ENCODE measurements around the gene COX20. TPM values are rescaled to one million over a fixed set of nuclear protein-coding genes. Genes with fewer than 3 reads are reported as not detected.

Gene COX20
- total and polyA plus RNA-seq, 2 of the 4 experiments (the other 2 are of a cell fraction), result 13.3 to 27.0 TPM

DNA sequence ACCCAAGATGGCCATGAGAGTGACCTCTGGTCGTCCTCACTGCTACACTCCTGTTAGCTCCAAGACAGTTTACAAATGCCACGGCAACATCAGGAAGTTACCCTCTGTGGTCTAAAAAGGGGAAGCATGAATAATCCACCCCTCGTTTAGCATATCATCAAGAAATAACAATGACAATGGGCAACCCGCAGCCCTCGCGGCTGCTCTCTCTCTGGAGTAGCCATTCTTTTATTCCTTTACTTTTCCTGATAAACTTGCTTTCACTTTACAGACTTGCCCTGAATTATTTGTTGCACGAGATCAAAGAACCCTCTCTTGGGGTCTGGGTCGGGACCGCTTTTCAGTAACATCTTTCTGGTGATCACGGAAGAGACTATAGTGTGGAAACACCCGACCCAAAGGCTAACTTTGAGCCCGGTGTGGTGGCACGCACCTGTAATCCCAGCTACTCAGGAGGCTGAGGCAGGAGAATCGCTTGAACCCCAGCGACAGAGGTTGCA, 19.8 kb upstream of the COX20 start:
- Histone ChIP-seq H3K9ac (ENCODE audit: low read depth, low read length) (no peak overlapping the region), H3K4me3 (ENCODE audit: insufficient read depth, low read depth, low read length) (no peak overlapping the region), H3K4ac (ENCODE audit: low read depth, low read length) (no peak overlapping the region), H4K20me1 (ENCODE audit: insufficient read depth, low read length) (no peaks in the 10 kb centered on the region), H3K4me1 (ENCODE audit: control insufficient read depth, insufficient read depth, low read length) (no peaks in the 10 kb centered on the region), H3K27ac (ENCODE audit: insufficient read depth, low read length) (no peak overlapping the region), H3K79me1 (ENCODE audit: low read depth in 1 of 2, low read length in 2 of 2) (no peaks in the 10 kb centered on the region), H3K23ac (ENCODE audit: low read depth, low read length) (no peak overlapping the region), H3K9me3 (ENCODE audit: control insufficient read depth, insufficient read depth, low read length) (no peaks in the 10 kb centered on the region), H3K4me2 (ENCODE audit: low read depth, low read length) (peak overlapping the region; percentile 27), H2BK15ac (ENCODE audit: low read depth, low read length) (no peak overlapping the region), H3K18ac (ENCODE audit: low read depth, low read length) (no peak overlapping the region), H2BK20ac (ENCODE audit: low read depth, low read length) (no peak overlapping the region), H3K36me3 (ENCODE audit: control insufficient read depth, insufficient read depth, low read length) (no peaks in the 10 kb centered on the region), H4K8ac (ENCODE audit: low read depth in 2 of 2, low read length in 2 of 2) (no peak overlapping the region), H3K14ac (replicated peaks; ENCODE audit: low read depth, low read length) (no peak overlapping the region), H3K56ac (ENCODE audit: extremely low read depth, insufficient read depth, low read length) (no peak overlapping the region), H2AK9ac (replicated peaks; ENCODE audit: low read depth, low read length, poor library complexity) (no peak overlapping the region), H2BK5ac (ENCODE audit: low read depth, low read length, poor library complexity, severe bottlenecking) (no peak overlapping the region), H2AFZ (replicated peaks; ENCODE audit: low read length, poor library complexity) (peak overlapping the region; percentile 14), H3K9me1 (ENCODE audit: insufficient read depth, low read length) (no peaks in the 10 kb centered on the region), H2AK5ac (ENCODE audit: low read depth, low read length) (no peak overlapping the region), H2BK120ac (ENCODE audit: low read depth, low read length) (no peak overlapping the region), H4K5ac (ENCODE audit: low read depth, low read length) (no peak overlapping the region), H4K91ac (ENCODE audit: insufficient read depth, low read depth, low read length) (no peak overlapping the region), H3K27me3 (ENCODE audit: control insufficient read depth, insufficient read depth, low read length) (no peaks in the 10 kb centered on the region; the same call in 1 of the 2 replicates)
- ATAC-seq (ENCODE audit: low read depth) (no peak), DNase-seq (no peak)
- POLR2A ChIA-PET (ENCODE audit: unreplicated experiment), result no interaction called here
- TF ChIP-seq MXI1 (IDR thresholded peaks at IDR 0.05; ENCODE audit: borderline replicate concordance, low read depth, low read length) (no peak), MAZ (IDR thresholded peaks at IDR 0.05; ENCODE audit: borderline replicate concordance, low read depth, low read length) (no peak), SMC3 (IDR thresholded peaks at IDR 0.05; ENCODE audit: low read depth, low read length) (no peak), CTCF (conservative IDR thresholded peaks at IDR 0.05; ENCODE audit: low read depth, low read length) (no peak), CHD1 (IDR thresholded peaks at IDR 0.05; ENCODE audit: low read depth, low read length) (no peak), BHLHE40 (IDR thresholded peaks at IDR 0.05; ENCODE audit: low read depth, low read length) (no peak), FOS (IDR thresholded peaks at IDR 0.05; ENCODE audit: low read depth, low read length) (no peak), POLR2A (IDR thresholded peaks at IDR 0.05; ENCODE audit: low read depth, low read length) (no peak), NFE2L2 (IDR thresholded peaks at IDR 0.05; ENCODE audit: low read depth, low read length) (no peak), RFX5 (IDR thresholded peaks at IDR 0.05; ENCODE audit: low read depth, low read length) (no peak), RAD21 (IDR thresholded peaks at IDR 0.05; ENCODE audit: low read length) (no peak), CEBPB (IDR thresholded peaks at IDR 0.05; ENCODE audit: low read depth, low read length) (no peak), MAFK (IDR thresholded peaks at IDR 0.05; ENCODE audit: low read depth, low read length) (no peak), RCOR1 (IDR thresholded peaks at IDR 0.05; ENCODE audit: insufficient replicate concordance, low read length) (no peak)
- TF ChIP-seq, protein P1, sequence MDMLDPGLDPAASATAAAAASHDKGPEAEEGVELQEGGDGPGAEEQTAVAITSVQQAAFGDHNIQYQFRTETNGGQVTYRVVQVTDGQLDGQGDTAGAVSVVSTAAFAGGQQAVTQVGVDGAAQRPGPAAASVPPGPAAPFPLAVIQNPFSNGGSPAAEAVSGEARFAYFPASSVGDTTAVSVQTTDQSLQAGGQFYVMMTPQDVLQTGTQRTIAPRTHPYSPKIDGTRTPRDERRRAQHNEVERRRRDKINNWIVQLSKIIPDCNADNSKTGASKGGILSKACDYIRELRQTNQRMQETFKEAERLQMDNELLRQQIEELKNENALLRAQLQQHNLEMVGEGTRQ (IDR thresholded peaks at IDR 0.05; ENCODE audit: low read depth, low read length), result no peak
- TF ChIP-seq, protein P2, sequence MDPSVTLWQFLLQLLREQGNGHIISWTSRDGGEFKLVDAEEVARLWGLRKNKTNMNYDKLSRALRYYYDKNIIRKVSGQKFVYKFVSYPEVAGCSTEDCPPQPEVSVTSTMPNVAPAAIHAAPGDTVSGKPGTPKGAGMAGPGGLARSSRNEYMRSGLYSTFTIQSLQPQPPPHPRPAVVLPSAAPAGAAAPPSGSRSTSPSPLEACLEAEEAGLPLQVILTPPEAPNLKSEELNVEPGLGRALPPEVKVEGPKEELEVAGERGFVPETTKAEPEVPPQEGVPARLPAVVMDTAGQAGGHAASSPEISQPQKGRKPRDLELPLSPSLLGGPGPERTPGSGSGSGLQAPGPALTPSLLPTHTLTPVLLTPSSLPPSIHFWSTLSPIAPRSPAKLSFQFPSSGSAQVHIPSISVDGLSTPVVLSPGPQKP (IDR thresholded peaks at IDR 0.05; ENCODE audit: borderline replicate concordance, low read depth, low read length), result no peak
- CTCF ChIA-PET, result no interaction called here
- no TSS peak for BruUV-seq (replicated peaks)
- dilution Hi-C loops (cut with HindIII; ENCODE audit: low sequenced_read_pairs, unreplicated experiment) (no loop called here), in situ Hi-C loops (cut with MboI; ENCODE audit: low sequenced_read_pairs) (no loop called here), intact Hi-C loops (cut with micrococcal nuclease) (no loop called here)
- 63% methylated on average over 9 of the region's 15 CpGs; no CpG with 5 or more reads in 1 of the 2 experiments for WGBS, 2 experiments (ENCODE audit: extremely low coverage in 2 of 2, insufficient read length in 1 of 2)

All from IMR-90 (cell line).